Measurements from ENCODE around the gene PRDM10. TPM values are rescaled to one million over a fixed set of nuclear protein-coding genes. Genes with fewer than 3 reads are reported as not detected.
A peak's percentile ranks its signal among the peaks of the same experiment; 100 is the strongest.

PRDM10 gene
- total RNA-seq, 1 experiment from 2014 or later: 7.7 TPM

GRCh38 chr11:129998107-129998506 lies 4.5 kb downstream of the PRDM10 start:
- no peaks in the 10 kb centered on the region for H3K27me3 Mint-ChIP-seq (ENCODE audit: low read depth)
- no peak overlapping the region for H3K56ac ChIP-seq (ENCODE audit: insufficient read length, low read depth, low read length)
- H4K8ac ChIP-seq (replicated peaks; ENCODE audit: insufficient read length, low read depth, low read length): no peak overlapping the region
- H3K14ac ChIP-seq (ENCODE audit: insufficient read depth, low read length): no peak overlapping the region
- H3K23ac ChIP-seq (ENCODE audit: insufficient read length, low read depth, low read length): no peak overlapping the region
- no peak overlapping the region for H3T11ph ChIP-seq (ENCODE audit: low read length)
- no peak overlapping the region for H2BK120ac ChIP-seq (ENCODE audit: low read depth, low read length, poor library complexity, severe bottlenecking)
- no peaks in the 10 kb centered on the region for H3K9me3 ChIP-seq (ENCODE audit: control insufficient read depth, low read depth, low read length)
- H3K4me1 Mint-ChIP-seq: peaks cover 21 to 27% of the 10 kb centered on the region in 2 experiments
- no peak overlapping the region for H2BK5ac ChIP-seq (ENCODE audit: insufficient read length, low read length)
- peaks cover 5% of the 10 kb centered on the region for H3K23me2 ChIP-seq (ENCODE audit: insufficient read length, low read depth, low read length, poor library complexity, severe bottlenecking)
- no peak overlapping the region for H2BK15ac ChIP-seq (ENCODE audit: low read depth, low read length)
- H3K9me3 Mint-ChIP-seq: peaks cover 2 to 8% of the 10 kb centered on the region in 2 experiments; a peak in 2 of 5 replicates
- H2AFZ ChIP-seq (ENCODE audit: low read length): no peak overlapping the region
- H3K79me1 ChIP-seq (ENCODE audit: insufficient read depth, low read depth, low read length, poor library complexity, severe bottlenecking): peaks cover 3% of the 10 kb centered on the region
- no peak for TF ChIP-seq CTCF (conservative IDR thresholded peaks at IDR 0.05)
- no CpG with 5 or more reads among the region's 1 CpG for WGBS (ENCODE audit: extremely low coverage, insufficient read length, low lambda C conversion rate)
- H3K27ac ChIP-seq (ENCODE audit: insufficient read length, low read depth, low read length): no peak overlapping the region
- H3K27me3 ChIP-seq (ENCODE audit: insufficient read depth, low read length): no peaks in the 10 kb centered on the region
- H3K4me2 ChIP-seq (ENCODE audit: insufficient read depth, insufficient read length, low read length): no peak overlapping the region
- no peak overlapping the region for H3K4ac ChIP-seq (ENCODE audit: low read depth, low read length)
- H3K27ac Mint-ChIP-seq: peak overlapping the region in 1 of 3 experiments; percentile 17; a peak in 1 of 7 replicates
- no peak overlapping the region for H3K4me3 Mint-ChIP-seq
- no peak for DNase-seq
- H4K91ac ChIP-seq (ENCODE audit: insufficient read length, low read depth, low read length): no peak overlapping the region
- H2BK12ac ChIP-seq (ENCODE audit: insufficient read length, low read depth, low read length): no peak overlapping the region
- no peaks in the 10 kb centered on the region; the same call in 1 of the 2 replicates for H3K4me1 ChIP-seq (ENCODE audit: insufficient read depth, low read length)
- H3K36me3 Mint-ChIP-seq (ENCODE audit: insufficient read depth in 1 of 3, low read depth in 3 of 3): peaks cover 10 to 24% (median 16%) of the 10 kb centered on the region in 3 experiments; a peak in 6 of 7 replicates
- H2BK20ac ChIP-seq (ENCODE audit: low read depth, low read length, poor library complexity, severe bottlenecking): no peak overlapping the region
- H3K9ac ChIP-seq (ENCODE audit: extremely low read depth, insufficient read length, low read length): no peak overlapping the region
- H4K20me1 ChIP-seq (ENCODE audit: control insufficient read depth, insufficient read depth, insufficient read length): no peaks in the 10 kb centered on the region
- H3K18ac ChIP-seq (ENCODE audit: insufficient read length, low read depth, low read length): no peak overlapping the region
- H3K79me2 ChIP-seq (ENCODE audit: insufficient read depth, low read length): peaks cover 16% of the 10 kb centered on the region; the same call in 1 of the 2 replicates
- no peak overlapping the region for H4K5ac ChIP-seq (ENCODE audit: insufficient read length, low read depth, low read length)
- H2AK5ac ChIP-seq (ENCODE audit: insufficient read length, low read length): no peak overlapping the region

All from H9 (cell line).